H9 (cell line): ENCODE measurements around the gene EFNA5. TPM values are rescaled to one million over a fixed set of nuclear protein-coding genes. Genes with fewer than 3 reads are reported as not detected.

Experiments used
- DNase-seq: peaks from one replicate; pipeline ENCODE4 v3.0.0-alpha.2; 2017
- H2AFZ ChIP-seq: one replicate; pipeline ENCODE4 v1.6.1; 2013; ENCODE audit warnings: mild to moderate bottlenecking, low read length, control low read depth, moderate library complexity
- H2AK5ac ChIP-seq: 2 replicates; pipeline ENCODE4 v1.6.1; 2013; ENCODE audit warnings: low read length, control low read depth, mixed read lengths; ENCODE audit not compliant: insufficient read length
- H2BK120ac ChIP-seq: one replicate; pipeline ENCODE4 v1.6.1; 2013; ENCODE audit warnings: low read depth, mild to moderate bottlenecking, low read length, control low read depth, inconsistent platforms; ENCODE audit not compliant: poor library complexity, severe bottlenecking
- H2BK12ac ChIP-seq: 2 replicates; pipeline ENCODE4 v1.6.1; 2013; ENCODE audit warnings: low read length, control low read depth, mixed read lengths, low read depth; ENCODE audit not compliant: insufficient read length
- H2BK15ac ChIP-seq: 2 replicates; pipeline ENCODE4 v1.6.1; 2013; ENCODE audit warnings: low read depth, low read length, control low read depth
- H2BK20ac ChIP-seq: one replicate; pipeline ENCODE4 v1.6.1; 2013; ENCODE audit warnings: low read depth, mild to moderate bottlenecking, low read length, control low read depth, inconsistent platforms; ENCODE audit not compliant: poor library complexity, severe bottlenecking
- H2BK5ac ChIP-seq: 2 replicates; pipeline ENCODE4 v1.6.1; 2013; ENCODE audit warnings: low read length, control low read depth, mixed read lengths; ENCODE audit not compliant: insufficient read length
- H3K14ac ChIP-seq: 2 replicates; pipeline ENCODE4 v1.6.1; 2013; ENCODE audit warnings: low read length, control low read depth; ENCODE audit not compliant: insufficient read depth
- H3K18ac ChIP-seq: 2 replicates; pipeline ENCODE4 v1.6.1; 2013; ENCODE audit warnings: low read depth, mild to moderate bottlenecking, mixed read lengths, low read length, control low read depth; ENCODE audit not compliant: insufficient read length
- H3K23ac ChIP-seq: 2 replicates; pipeline ENCODE4 v1.6.1; 2013; ENCODE audit warnings: low read length, control low read depth, mixed read lengths, low read depth; ENCODE audit not compliant: insufficient read length
- H3K23me2 ChIP-seq: 2 replicates; pipeline ENCODE4 v1.6.1; 2013; ENCODE audit warnings: low read depth, mild to moderate bottlenecking, mixed read lengths, low read length, control low read depth; ENCODE audit not compliant: insufficient read length, poor library complexity, severe bottlenecking
- H3K27ac ChIP-seq: 2 replicates; pipeline ENCODE4 v1.5.1; 2013; ENCODE audit warnings: low read length, control low read depth, mixed read lengths, low read depth; ENCODE audit not compliant: insufficient read length
- H3K27me3 ChIP-seq: 2 replicates; pipeline ENCODE4 v1.6.1; 2013; ENCODE audit warnings: low read length, control low read depth, inconsistent platforms; ENCODE audit not compliant: insufficient read depth
- H3K4ac ChIP-seq: 2 replicates; pipeline ENCODE4 v1.6.1; 2013; ENCODE audit warnings: low read depth, mild to moderate bottlenecking, control low read depth, inconsistent platforms, low read length, moderate library complexity
- H3K4me1 ChIP-seq: 2 replicates; pipeline ENCODE4 v1.6.1; 2013; ENCODE audit warnings: low read length, control low read depth, inconsistent platforms; ENCODE audit not compliant: insufficient read depth
- H3K4me2 ChIP-seq: 2 replicates; pipeline ENCODE4 v1.6.1; 2013; ENCODE audit warnings: low read length, control low read depth, mixed read lengths; ENCODE audit not compliant: insufficient read length, insufficient read depth
- H3K56ac ChIP-seq: 2 replicates; pipeline ENCODE4 v1.6.1; 2013; ENCODE audit warnings: low read depth, mild to moderate bottlenecking, mixed read lengths, low read length, control low read depth; ENCODE audit not compliant: insufficient read length
- H3K79me1 ChIP-seq: 2 replicates; pipeline ENCODE4 v1.6.1; 2013; ENCODE audit warnings: low read depth, mild to moderate bottlenecking, moderate library complexity, low read length, control low read depth, inconsistent platforms; ENCODE audit not compliant: insufficient read depth, poor library complexity, severe bottlenecking
- H3K79me2 ChIP-seq: 2 replicates; pipeline ENCODE4 v1.6.1; 2013; ENCODE audit warnings: low read length, control low read depth, inconsistent platforms; ENCODE audit not compliant: insufficient read depth
- H3K9ac ChIP-seq: 2 replicates; pipeline ENCODE4 v1.6.1; 2013; ENCODE audit warnings: low read length, control low read depth, mixed read lengths; ENCODE audit not compliant: insufficient read length; ENCODE audit errors: extremely low read depth
- H3K9me3 ChIP-seq: one replicate; pipeline ENCODE4 v1.6.1; 2013; ENCODE audit warnings: low read depth, low read length, inconsistent platforms; ENCODE audit not compliant: control insufficient read depth
- H3T11ph ChIP-seq: one replicate; pipeline ENCODE4 v1.6.1; 2013; ENCODE audit warnings: mild to moderate bottlenecking, low read length, control low read depth, inconsistent platforms
- H4K20me1 ChIP-seq: one replicate; pipeline ENCODE4 v1.6.1; 2013; ENCODE audit not compliant: control insufficient read depth, insufficient read length, insufficient read depth
- H4K5ac ChIP-seq: 2 replicates; pipeline ENCODE4 v1.6.1; 2013; ENCODE audit warnings: low read depth, mild to moderate bottlenecking, mixed read lengths, low read length, control low read depth; ENCODE audit not compliant: insufficient read length
- H4K8ac ChIP-seq: replicated peaks from 2 replicates; pipeline ENCODE4 v1.6.1; 2013; ENCODE audit warnings: low read length, control low read depth, mixed read lengths, low read depth; ENCODE audit not compliant: insufficient read length
- H4K91ac ChIP-seq: 2 replicates; pipeline ENCODE4 v1.6.1; 2013; ENCODE audit warnings: low read depth, mild to moderate bottlenecking, moderate library complexity, mixed read lengths, low read length, control low read depth; ENCODE audit not compliant: insufficient read length
- H3K27ac Mint-ChIP-seq, 3 experiments: 2 replicates in 2 of 3; 3 replicates in 1 of 3; pipeline ENCODE4 v1.8.0; 2020 to 2021; ENCODE audit warnings: mixed read lengths in 3 of 3, mild to moderate bottlenecking in 1 of 3, moderate library complexity in 1 of 3
- H3K27me3 Mint-ChIP-seq: 2 replicates; pipeline ENCODE4 v1.8.0; 2021; ENCODE audit warnings: low read depth, mild to moderate bottlenecking, moderate library complexity, mixed read lengths
- H3K36me3 Mint-ChIP-seq, 3 experiments: 2 replicates in 2 of 3; 3 replicates in 1 of 3; pipeline ENCODE4 v1.8.0; 2020 to 2021; ENCODE audit warnings: low read depth in 3 of 3, mixed read lengths in 3 of 3; ENCODE audit not compliant: insufficient read depth in 1 of 3
- H3K4me1 Mint-ChIP-seq, 2 experiments: 2 replicates each; pipeline ENCODE4 v1.8.0; 2020; ENCODE audit warnings: mixed read lengths in 2 of 2
- H3K4me3 Mint-ChIP-seq, 2 experiments: 2 replicates in 1 of 2; 3 replicates in 1 of 2; pipeline ENCODE4 v1.8.0; 2020 to 2021; ENCODE audit warnings: mild to moderate bottlenecking in 2 of 2, mixed read lengths in 2 of 2, moderate library complexity in 1 of 2
- H3K9me3 Mint-ChIP-seq, 2 experiments: 2 replicates in 1 of 2; 3 replicates in 1 of 2; pipeline ENCODE4 v1.8.0; 2020; ENCODE audit warnings: mild to moderate bottlenecking in 2 of 2, mixed read lengths in 2 of 2, moderate library complexity in 1 of 2
- WGBS: extraction: QIAGEN DNeasy Blood & Tissue Kit; methylation state at CpG from one replicate; pipeline ENCODE4 v1.1.7; 2013; ENCODE audit warnings: missing lambda C conversion rate, low lambda C conversion rate, mixed read lengths; ENCODE audit not compliant: insufficient read length; ENCODE audit errors: extremely low coverage; 5-methylcytosine and 5-hydroxymethylcytosine counted together
- total RNA-seq: library from RNA; stranded (reverse); gene quantifications from 2 replicates; pipeline ENCODE4 v1.2.1, GENCODE V29; 2021
- TF ChIP-seq, protein P1 (sequence below): fragments of 200-600 bp; sonication (generic); conservative IDR thresholded peaks from 3 replicates; pipeline ENCODE4 v1.8.0; 2021; ENCODE audit warnings: antibody characterized with exemption, mild to moderate bottlenecking

Gene EFNA5
- total RNA-seq, 1 experiment from 2014 or later = 20.4 TPM

GRCh38 chr5:107639990-107640389 is 30.7 kb downstream of the EFNA5 start:
- Histone ChIP-seq H3K79me1 (no peaks in the 10 kb centered on the region), H3K9me3 (no peaks in the 10 kb centered on the region), H2BK5ac (no peak overlapping the region), H3K4me2 (no peak overlapping the region), H2BK20ac (no peak overlapping the region), H3K23ac (no peak overlapping the region), H4K8ac (no peak overlapping the region), H2BK15ac (no peak overlapping the region), H3K18ac (no peak overlapping the region), H3K23me2 (no peaks in the 10 kb centered on the region), H2BK12ac (no peak overlapping the region), H3K9ac (no peak overlapping the region), H2AFZ (no peak overlapping the region), H3K56ac (no peak overlapping the region), H3K4ac (no peak overlapping the region), H3K79me2 (no peaks in the 10 kb centered on the region), H3K27me3 (no peaks in the 10 kb centered on the region), H4K5ac (no peak overlapping the region), H4K20me1 (no peaks in the 10 kb centered on the region), H2BK120ac (no peak overlapping the region), H2AK5ac (no peak overlapping the region), H3K4me1 (no peaks in the 10 kb centered on the region; the same call in 1 of the 2 replicates), H4K91ac (no peak overlapping the region), H3K14ac (no peak overlapping the region), H3T11ph (no peak overlapping the region), H3K27ac (no peak overlapping the region)
- WGBS = no CpG with 5 or more reads among the region's 3 CpGs
- Mint-ChIP-seq H3K9me3 (no peaks in the 10 kb centered on the region), H3K4me1 (peaks cover 22 to 31% of the 10 kb centered on the region in 2 experiments), H3K4me3 (no peak overlapping the region), H3K27ac (no peak overlapping the region), H3K27me3 (no peaks in the 10 kb centered on the region), H3K36me3 (no peaks in the 10 kb centered on the region; a peak in 1 of 7 replicates)
- TF ChIP-seq, protein P1, sequence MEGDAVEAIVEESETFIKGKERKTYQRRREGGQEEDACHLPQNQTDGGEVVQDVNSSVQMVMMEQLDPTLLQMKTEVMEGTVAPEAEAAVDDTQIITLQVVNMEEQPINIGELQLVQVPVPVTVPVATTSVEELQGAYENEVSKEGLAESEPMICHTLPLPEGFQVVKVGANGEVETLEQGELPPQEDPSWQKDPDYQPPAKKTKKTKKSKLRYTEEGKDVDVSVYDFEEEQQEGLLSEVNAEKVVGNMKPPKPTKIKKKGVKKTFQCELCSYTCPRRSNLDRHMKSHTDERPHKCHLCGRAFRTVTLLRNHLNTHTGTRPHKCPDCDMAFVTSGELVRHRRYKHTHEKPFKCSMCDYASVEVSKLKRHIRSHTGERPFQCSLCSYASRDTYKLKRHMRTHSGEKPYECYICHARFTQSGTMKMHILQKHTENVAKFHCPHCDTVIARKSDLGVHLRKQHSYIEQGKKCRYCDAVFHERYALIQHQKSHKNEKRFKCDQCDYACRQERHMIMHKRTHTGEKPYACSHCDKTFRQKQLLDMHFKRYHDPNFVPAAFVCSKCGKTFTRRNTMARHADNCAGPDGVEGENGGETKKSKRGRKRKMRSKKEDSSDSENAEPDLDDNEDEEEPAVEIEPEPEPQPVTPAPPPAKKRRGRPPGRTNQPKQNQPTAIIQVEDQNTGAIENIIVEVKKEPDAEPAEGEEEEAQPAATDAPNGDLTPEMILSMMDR = no peak
- no peak for DNase-seq
